ENCODE results near the gene CD300LD. TPM values are rescaled to one million over a fixed set of nuclear protein-coding genes. Genes with fewer than 3 reads are reported as not detected.

Gene CD300LD
- total RNA-seq, 1 experiment from 2014 or later = not detected

- intact Hi-C loops (cut with micrococcal nuclease; ENCODE audit: unreplicated experiment) = no loop called here
- Histone ChIP-seq H3K27ac (ENCODE audit: low read depth, low read length, poor library complexity, severe bottlenecking) (no peak within 1 kb of the TSS), H3K4me3 (ENCODE audit: low read depth, low read length, poor library complexity, severe bottlenecking) (no peak within 1 kb of the TSS), H3K36me3 (ENCODE audit: insufficient read depth, low read length, poor library complexity, severe bottlenecking) (no peaks in the 10 kb centered on the region), H3K27me3 (replicated peaks; ENCODE audit: insufficient read depth, low read depth, low read length, poor library complexity) (peaks cover 26% of the 10 kb centered on the region), H3K4me1 (ENCODE audit: insufficient read depth, low read length, poor library complexity, severe bottlenecking) (no peaks in the 10 kb centered on the region), H3K9me3 (ENCODE audit: low read depth, low read length, poor library complexity, severe bottlenecking) (no peaks in the 10 kb centered on the region)
- ChIA-PET CTCF (no interaction called here), POLR2A (ENCODE audit: low non-redundant PET) (no interaction called here)
- DNase-seq (ENCODE audit: low spot score) = no peak
- no TSS peak for BruUV-seq (replicated peaks)
- TF ChIP-seq EZH2 (IDR thresholded peaks at IDR 0.05; ENCODE audit: borderline replicate concordance, low read depth, low read length, poor library complexity, severe bottlenecking) (no peak), CTCF (conservative IDR thresholded peaks at IDR 0.05; ENCODE audit: low read depth, low read length) (no peak)
These were observed 60.8 kb downstream of the CD300LD start, which contains the start of gene CD300LB for GRCh38 chr17:74531231-74531761. Gene CD300LB (minus strand): TSS chr17:74531475. CDS start chr17:74531350, 125 bp downstream.

- ChIA-PET POLR2A (ENCODE audit: low non-redundant PET) (no interaction called here), CTCF (no interaction called here)
- no peak for DNase-seq (ENCODE audit: low spot score)
These were observed 61.3 kb downstream of the CD300LD start for GRCh38 chr17:74530831-74531150.

More at GRCh38 chr17:74530831-74531150, 61.3 kb downstream of the CD300LD start:
- H3K4me3 ChIP-seq (ENCODE audit: low read depth, low read length, poor library complexity, severe bottlenecking) = no peak overlapping the region
- BruUV-seq (replicated peaks) = no TSS peak
- TF ChIP-seq EZH2 (IDR thresholded peaks at IDR 0.05; ENCODE audit: borderline replicate concordance, low read depth, low read length, poor library complexity, severe bottlenecking) = no peak
- TF ChIP-seq CTCF (conservative IDR thresholded peaks at IDR 0.05; ENCODE audit: low read depth, low read length) = no peak
- no peaks in the 10 kb centered on the region for H3K4me1 ChIP-seq (ENCODE audit: insufficient read depth, low read length, poor library complexity, severe bottlenecking)
- H3K27me3 ChIP-seq (replicated peaks; ENCODE audit: insufficient read depth, low read depth, low read length, poor library complexity) = peaks cover 23% of the 10 kb centered on the region
- no peaks in the 10 kb centered on the region for H3K36me3 ChIP-seq (ENCODE audit: insufficient read depth, low read length, poor library complexity, severe bottlenecking)
- no peak overlapping the region for H3K27ac ChIP-seq (ENCODE audit: low read depth, low read length, poor library complexity, severe bottlenecking)
- no peaks in the 10 kb centered on the region for H3K9me3 ChIP-seq (ENCODE audit: low read depth, low read length, poor library complexity, severe bottlenecking)
- intact Hi-C loops (cut with micrococcal nuclease; ENCODE audit: unreplicated experiment) = no loop called here

Other genes with a start within 250 kb of the CD300LD start
- 3.3 and 3.4 TPM in 2 replicates for gene BTBD17, start 230.4 kb downstream of the CD300LD start, total RNA-seq (2021)
- 0.24 and 0.68 TPM in 2 replicates for gene GPR142, start 224.8 kb downstream of the CD300LD start, total RNA-seq (2021)
- gene GPRC5C, start 160.2 kb downstream of the CD300LD start, total RNA-seq (2021) = 0.57 TPM in 1 of 2 replicates, not detected in the other
- not detected in 2 replicates for gene CD300A, start 125.6 kb downstream of the CD300LD start, total RNA-seq (2021)
- gene CD300LB, start 60.8 kb downstream of the CD300LD start, total RNA-seq (2021) = not detected in 2 replicates
- not detected in 2 replicates for gene CD300C, start 46.2 kb downstream of the CD300LD start, total RNA-seq (2021)
- not detected in 2 replicates for gene CD300H, start 24.8 kb downstream of the CD300LD start, total RNA-seq (2021)
- gene CD300E, start 31.5 kb upstream of the CD300LD start, total RNA-seq (2021) = not detected in 2 replicates
- not detected in 2 replicates for gene CD300LF, start 120.6 kb upstream of the CD300LD start, total RNA-seq (2021)
- not detected in 2 replicates for gene RAB37, start 145.0 kb upstream of the CD300LD start, total RNA-seq (2021)
- 33.8 and 47.9 TPM in 2 replicates for gene NHERF1, start 156.3 kb upstream of the CD300LD start, total RNA-seq (2021)
- gene NAT9, start 184.1 kb upstream of the CD300LD start, total RNA-seq (2021) = 55.6 and 60.6 TPM in 2 replicates

Measured in A673 (cell line).